Stimulated activated naive CD8-positive, alpha-beta T cell treated with anti-CD3 and anti-CD28 coated beads, Interleukin-15, Interleukin-2, amounts not matched to agents 100 ng/mL and 50 ng/mL, for 24 hours (primary cell): ENCODE measurements around the gene ADGRB3.

Source experiments
- H3K27ac Mint-ChIP-seq: one replicate; pipeline ENCODE4 v1.8.0; 2021; ENCODE audit warnings: mild to moderate bottlenecking, mixed read lengths
- H3K27me3 Mint-ChIP-seq: one replicate; pipeline ENCODE4 v1.8.0; 2021; ENCODE audit warnings: mixed read lengths
- H3K36me3 Mint-ChIP-seq: one replicate; pipeline ENCODE4 v1.8.0; 2021; ENCODE audit warnings: low read depth, mixed read lengths
- H3K4me1 Mint-ChIP-seq: one replicate; pipeline ENCODE4 v1.8.0; 2021; ENCODE audit warnings: low read depth, mixed read lengths
- H3K4me3 Mint-ChIP-seq: one replicate; pipeline ENCODE4 v1.8.0; 2021; ENCODE audit warnings: mild to moderate bottlenecking, mixed read lengths
- H3K9me3 Mint-ChIP-seq: one replicate; pipeline ENCODE4 v1.8.0; 2021; ENCODE audit warnings: mixed read lengths

The ADGRB3 gene

DNA sequence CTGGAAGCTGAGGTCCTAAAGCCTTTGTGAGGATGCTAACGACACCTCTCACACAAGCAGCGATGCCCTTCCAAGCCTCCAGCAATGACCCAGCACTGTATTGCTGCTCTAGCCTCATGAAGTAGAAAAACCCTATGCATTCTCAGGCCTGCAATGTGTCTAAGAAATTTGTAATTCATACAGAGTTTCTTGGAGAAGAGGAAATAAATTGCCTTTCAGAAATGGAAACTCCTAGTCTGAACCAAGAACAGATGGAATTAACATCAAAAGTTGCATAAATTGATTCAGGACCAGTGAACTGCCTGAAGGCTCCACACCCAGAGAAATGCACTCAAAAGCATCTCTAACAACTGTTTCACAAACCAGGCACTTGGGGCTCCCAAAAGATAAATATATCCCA lies 353.6 kb downstream of the ADGRB3 start:
- no peaks in the 10 kb centered on the region for H3K4me1 Mint-ChIP-seq
- H3K27ac Mint-ChIP-seq = no peak overlapping the region
- H3K9me3 Mint-ChIP-seq = no peaks in the 10 kb centered on the region
- H3K4me3 Mint-ChIP-seq = no peak overlapping the region
- no peaks in the 10 kb centered on the region for H3K36me3 Mint-ChIP-seq
- no peaks in the 10 kb centered on the region for H3K27me3 Mint-ChIP-seq

DNA sequence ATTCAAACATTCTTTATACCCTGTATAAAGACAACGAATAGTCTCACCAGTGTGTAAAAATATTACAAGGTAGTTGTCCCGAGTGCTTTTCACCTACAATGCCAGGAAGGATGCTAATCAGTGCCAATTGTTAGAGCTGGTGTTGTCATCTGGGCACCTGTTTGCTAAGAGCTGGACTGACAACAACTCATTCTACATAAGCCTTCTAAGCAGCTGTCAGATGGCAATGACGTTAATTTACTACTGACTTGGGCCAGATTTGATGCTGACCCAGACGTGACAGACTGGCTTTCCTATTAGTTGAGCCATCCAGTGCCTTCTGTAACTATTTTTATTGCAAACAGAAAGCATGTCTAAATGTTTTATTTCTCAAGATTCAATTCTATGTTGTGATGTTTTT lies 355.2 kb downstream of the ADGRB3 start:
- Mint-ChIP-seq H3K4me3 (no peak overlapping the region), H3K36me3 (no peaks in the 10 kb centered on the region), H3K27ac (no peak overlapping the region), H3K9me3 (no peaks in the 10 kb centered on the region), H3K27me3 (no peaks in the 10 kb centered on the region), H3K4me1 (no peaks in the 10 kb centered on the region)

DNA sequence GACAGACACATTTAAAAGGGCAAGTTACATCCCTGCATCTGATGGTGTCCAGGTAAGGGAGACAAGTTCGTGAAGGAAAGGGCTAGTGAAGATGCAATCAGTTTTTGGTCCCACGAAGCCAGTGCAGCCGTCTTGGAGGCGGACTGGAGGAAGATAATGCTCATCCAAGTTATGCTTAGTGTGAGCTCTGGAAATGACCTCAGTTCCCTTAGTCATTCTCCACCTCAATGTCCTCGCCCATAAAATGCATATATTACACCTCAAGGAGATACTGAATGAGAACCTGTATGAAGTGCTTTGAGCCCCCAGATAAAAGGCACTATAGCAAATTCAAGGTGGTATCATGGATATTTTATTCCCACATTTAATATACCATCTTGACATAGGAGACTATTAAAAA lies 358.8 kb downstream of the ADGRB3 start:
- no peaks in the 10 kb centered on the region for H3K4me1 Mint-ChIP-seq
- H3K9me3 Mint-ChIP-seq = no peaks in the 10 kb centered on the region
- no peak overlapping the region for H3K4me3 Mint-ChIP-seq
- no peaks in the 10 kb centered on the region for H3K27me3 Mint-ChIP-seq
- H3K27ac Mint-ChIP-seq = no peak overlapping the region
- H3K36me3 Mint-ChIP-seq = no peaks in the 10 kb centered on the region

DNA sequence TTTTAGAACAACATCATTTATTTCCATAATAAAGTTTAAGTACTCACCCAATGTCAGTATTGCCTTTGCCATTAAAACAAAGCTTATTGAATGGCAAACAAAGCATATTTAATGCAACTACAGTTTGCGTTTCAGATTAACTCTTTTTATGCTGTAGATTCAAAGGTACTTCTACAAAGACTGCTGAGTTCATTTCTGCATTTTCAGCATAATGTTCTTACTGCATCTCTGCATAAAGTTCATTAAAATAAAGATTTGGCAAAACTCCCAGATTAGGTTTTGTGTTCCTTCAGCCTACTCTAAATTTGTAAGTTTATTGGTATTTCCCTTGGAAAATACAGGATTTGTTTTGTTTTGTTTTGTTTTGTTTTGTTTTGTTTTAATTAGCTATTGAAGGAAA lies 359.4 kb downstream of the ADGRB3 start:
- H3K36me3 Mint-ChIP-seq = no peaks in the 10 kb centered on the region
- H3K27me3 Mint-ChIP-seq = no peaks in the 10 kb centered on the region
- H3K27ac Mint-ChIP-seq = no peak overlapping the region
- H3K4me1 Mint-ChIP-seq = no peaks in the 10 kb centered on the region
- H3K4me3 Mint-ChIP-seq = no peak overlapping the region
- H3K9me3 Mint-ChIP-seq = no peaks in the 10 kb centered on the region

DNA sequence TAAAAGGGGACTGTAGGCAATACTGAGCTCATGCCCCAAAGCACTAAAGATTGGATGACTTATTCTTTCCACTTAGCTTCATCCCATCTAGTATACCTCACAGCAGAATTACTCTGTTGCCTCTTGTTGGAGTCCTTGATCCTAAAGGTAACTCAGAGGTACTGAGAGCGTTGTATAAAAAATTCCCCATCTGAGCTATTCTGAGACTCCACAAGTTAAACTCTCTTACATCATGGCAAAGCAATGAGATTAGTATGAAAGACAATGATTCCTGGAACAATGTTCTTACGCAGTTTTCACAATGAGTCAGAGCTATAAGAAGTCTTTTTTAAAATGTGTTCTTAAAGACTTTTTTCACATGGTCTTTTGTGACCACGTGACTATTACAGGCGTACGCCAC lies 370.1 kb downstream of the ADGRB3 start:
- Mint-ChIP-seq H3K4me1 (no peaks in the 10 kb centered on the region), H3K27me3 (no peaks in the 10 kb centered on the region), H3K4me3 (no peak overlapping the region), H3K27ac (no peak overlapping the region), H3K9me3 (peaks cover 6% of the 10 kb centered on the region), H3K36me3 (no peaks in the 10 kb centered on the region)

DNA sequence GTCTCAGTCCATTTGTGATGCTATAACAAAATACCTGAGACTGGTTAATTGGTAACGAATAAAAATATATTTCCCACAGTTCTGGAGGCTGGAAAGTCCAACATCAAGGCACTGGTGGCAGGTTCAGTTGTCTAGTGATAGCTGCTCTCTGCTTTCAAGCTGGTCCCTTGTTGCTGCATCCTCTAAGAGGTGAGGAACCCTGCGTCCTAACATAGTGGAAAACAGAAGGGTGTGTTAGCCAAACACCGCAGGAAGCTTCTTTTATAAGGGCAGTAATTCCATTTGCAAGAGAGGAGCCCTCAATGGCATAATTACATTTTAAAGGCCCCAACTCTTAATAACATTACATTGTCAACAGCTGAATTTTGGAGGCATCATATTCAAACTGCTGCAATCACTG lies 372.7 kb downstream of the ADGRB3 start:
- Mint-ChIP-seq H3K36me3 (no peaks in the 10 kb centered on the region), H3K4me1 (no peaks in the 10 kb centered on the region), H3K27ac (no peak overlapping the region), H3K9me3 (peaks cover 6% of the 10 kb centered on the region), H3K4me3 (no peak overlapping the region), H3K27me3 (no peaks in the 10 kb centered on the region)

GRCh38 chr6:69012211-69012610 lies 377.1 kb downstream of the ADGRB3 start:
- Mint-ChIP-seq H3K27me3 (no peaks in the 10 kb centered on the region), H3K4me3 (no peak overlapping the region), H3K27ac (no peak overlapping the region), H3K4me1 (no peaks in the 10 kb centered on the region), H3K9me3 (peaks cover 4% of the 10 kb centered on the region), H3K36me3 (no peaks in the 10 kb centered on the region)

- Mint-ChIP-seq H3K9me3 (no peaks in the 10 kb centered on the region), H3K36me3 (no peaks in the 10 kb centered on the region), H3K27ac (no peak overlapping the region), H3K4me1 (no peaks in the 10 kb centered on the region), H3K4me3 (no peak overlapping the region), H3K27me3 (no peaks in the 10 kb centered on the region)
Observed at GRCh38 chr6:69012876-69013275, 377.8 kb downstream of the ADGRB3 start.

- H3K27ac Mint-ChIP-seq = no peak overlapping the region
- H3K27me3 Mint-ChIP-seq = no peaks in the 10 kb centered on the region
- no peaks in the 10 kb centered on the region for H3K36me3 Mint-ChIP-seq
- no peaks in the 10 kb centered on the region for H3K4me1 Mint-ChIP-seq
- no peak overlapping the region for H3K4me3 Mint-ChIP-seq
- no peaks in the 10 kb centered on the region for H3K9me3 Mint-ChIP-seq
Observed at GRCh38 chr6:69018906-69019305, 383.8 kb downstream of the ADGRB3 start.

DNA sequence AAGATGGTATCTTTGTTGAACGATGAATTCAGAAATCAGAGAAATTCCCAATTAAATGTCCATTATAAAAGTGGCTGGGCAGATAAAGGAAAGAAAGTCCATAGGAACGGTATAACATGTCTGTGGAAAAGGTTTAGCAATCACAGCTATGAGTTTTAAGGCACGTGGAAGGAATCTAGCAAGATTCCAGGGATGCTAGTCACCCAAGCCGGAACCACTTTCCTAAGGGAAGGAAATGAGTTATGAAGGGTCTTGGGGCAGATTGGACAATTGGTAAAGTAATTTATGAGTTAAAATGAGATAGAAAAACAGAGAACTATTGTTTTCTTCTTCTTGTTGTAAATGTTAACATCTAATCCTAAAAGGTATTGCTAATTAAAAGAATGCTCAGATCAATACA lies 384.8 kb downstream of the ADGRB3 start:
- H3K36me3 Mint-ChIP-seq = no peaks in the 10 kb centered on the region
- no peaks in the 10 kb centered on the region for H3K4me1 Mint-ChIP-seq
- no peaks in the 10 kb centered on the region for H3K9me3 Mint-ChIP-seq
- no peaks in the 10 kb centered on the region for H3K27me3 Mint-ChIP-seq
- H3K4me3 Mint-ChIP-seq = no peak overlapping the region
- no peak overlapping the region for H3K27ac Mint-ChIP-seq

DNA sequence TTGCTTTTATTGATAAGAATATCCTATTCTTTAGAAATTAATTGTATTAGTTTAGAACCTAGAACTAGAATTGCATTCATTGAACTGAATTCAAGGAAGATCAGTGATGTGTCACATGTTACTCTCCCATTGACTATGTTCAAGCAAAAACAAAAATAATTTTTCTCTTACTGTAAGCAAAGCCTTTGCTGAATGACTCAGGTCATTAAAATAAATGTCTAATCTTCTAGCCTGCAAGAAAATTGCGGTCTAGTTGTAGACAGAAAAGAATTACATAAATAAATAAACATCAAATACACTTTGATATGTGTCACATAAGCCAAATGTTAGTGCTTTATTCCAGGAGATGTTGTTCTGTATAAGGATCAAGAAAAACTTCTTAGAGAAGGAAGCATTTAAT lies 387.9 kb downstream of the ADGRB3 start:
- Mint-ChIP-seq H3K36me3 (no peaks in the 10 kb centered on the region), H3K27me3 (no peaks in the 10 kb centered on the region), H3K9me3 (peaks cover 5% of the 10 kb centered on the region), H3K4me1 (no peaks in the 10 kb centered on the region), H3K4me3 (no peak overlapping the region), H3K27ac (no peak overlapping the region)

DNA sequence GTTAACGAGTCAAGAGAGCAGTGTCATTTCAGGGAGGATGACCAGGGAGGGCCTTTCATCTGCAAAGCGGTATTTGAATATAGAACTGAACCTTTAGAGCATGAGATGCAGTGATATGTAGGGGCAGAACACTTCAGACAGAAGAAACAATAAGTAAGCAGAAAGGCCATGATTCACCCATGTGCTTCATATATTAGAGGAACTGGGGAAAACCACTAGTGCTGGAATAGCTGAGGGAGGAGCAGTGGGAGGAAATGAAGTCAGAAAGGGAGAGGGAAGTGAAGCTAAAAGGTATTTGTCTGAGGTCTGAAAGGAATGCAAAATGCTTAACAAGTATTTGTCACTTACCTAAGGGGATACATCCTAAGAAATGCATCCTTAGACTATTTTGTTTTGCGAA lies 391.2 kb downstream of the ADGRB3 start:
- H3K9me3 Mint-ChIP-seq = peaks cover 5% of the 10 kb centered on the region
- no peaks in the 10 kb centered on the region for H3K27me3 Mint-ChIP-seq
- no peak overlapping the region for H3K27ac Mint-ChIP-seq
- no peak overlapping the region for H3K4me3 Mint-ChIP-seq
- no peaks in the 10 kb centered on the region for H3K4me1 Mint-ChIP-seq
- H3K36me3 Mint-ChIP-seq = no peaks in the 10 kb centered on the region

DNA sequence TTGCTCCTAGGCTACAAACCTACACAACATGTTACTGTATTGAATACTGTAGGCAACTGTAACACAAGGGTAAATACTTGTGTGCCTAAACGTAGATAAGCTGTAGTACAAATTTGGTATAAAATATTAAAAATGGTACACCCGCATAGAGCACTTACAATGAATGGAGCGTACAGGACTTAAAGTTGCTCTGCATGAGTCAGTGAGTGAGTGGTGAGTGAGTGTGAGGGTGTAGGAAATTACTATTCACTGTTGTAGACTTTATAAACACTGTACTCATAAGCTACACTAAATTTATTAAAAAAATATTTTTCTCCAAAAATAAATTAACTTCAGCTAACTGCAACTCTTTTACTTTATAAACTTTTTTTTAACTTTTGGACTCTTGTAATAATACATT lies 391.6 kb downstream of the ADGRB3 start:
- no peaks in the 10 kb centered on the region for H3K4me1 Mint-ChIP-seq
- H3K27ac Mint-ChIP-seq = no peak overlapping the region
- H3K4me3 Mint-ChIP-seq = no peak overlapping the region
- no peaks in the 10 kb centered on the region for H3K36me3 Mint-ChIP-seq
- H3K27me3 Mint-ChIP-seq = no peaks in the 10 kb centered on the region
- H3K9me3 Mint-ChIP-seq = peaks cover 5% of the 10 kb centered on the region

DNA sequence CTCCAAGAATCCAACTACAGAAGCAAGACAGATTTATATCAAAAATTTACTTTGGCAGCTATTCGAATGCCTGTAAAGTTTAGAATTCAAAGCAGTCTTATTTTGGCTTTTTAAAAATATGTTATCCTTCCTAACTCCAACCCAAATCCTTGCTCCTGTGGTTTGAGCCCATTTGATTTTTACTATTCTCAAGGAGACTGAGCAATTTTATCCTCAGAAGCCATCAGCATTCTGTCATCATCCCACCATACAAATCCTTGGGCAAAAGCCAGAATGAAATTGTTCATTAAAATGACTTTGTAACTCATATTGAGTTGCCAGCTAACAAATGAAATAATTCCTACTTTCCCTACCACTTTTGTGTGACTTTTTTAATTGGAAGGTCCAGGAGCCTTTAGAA lies 392.8 kb downstream of the ADGRB3 start:
- H3K27me3 Mint-ChIP-seq = no peaks in the 10 kb centered on the region
- no peak overlapping the region for H3K27ac Mint-ChIP-seq
- H3K9me3 Mint-ChIP-seq = peaks cover 5% of the 10 kb centered on the region
- no peaks in the 10 kb centered on the region for H3K36me3 Mint-ChIP-seq
- H3K4me1 Mint-ChIP-seq = no peaks in the 10 kb centered on the region
- no peak overlapping the region for H3K4me3 Mint-ChIP-seq

DNA sequence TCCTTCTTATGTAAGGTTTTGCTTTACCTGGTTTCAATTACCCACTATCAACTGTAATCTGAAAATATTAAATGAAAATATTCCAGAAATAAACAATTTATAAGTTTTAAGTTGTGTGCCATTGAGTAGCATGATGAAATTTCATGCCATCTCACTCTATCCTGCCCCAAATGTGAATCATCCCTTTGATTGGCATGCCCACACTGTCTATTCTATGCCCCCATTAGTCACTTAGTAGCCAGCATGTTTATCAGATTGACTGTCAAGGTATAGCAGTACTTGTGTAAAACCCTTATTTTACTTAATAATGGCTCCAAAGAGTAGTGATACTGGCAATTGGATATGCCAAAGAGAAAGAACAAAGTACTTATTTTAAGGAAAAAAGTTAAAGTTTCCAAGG lies 403.8 kb downstream of the ADGRB3 start:
- H3K27ac Mint-ChIP-seq = no peak overlapping the region
- H3K4me1 Mint-ChIP-seq = no peaks in the 10 kb centered on the region
- no peak overlapping the region for H3K4me3 Mint-ChIP-seq
- H3K36me3 Mint-ChIP-seq = no peaks in the 10 kb centered on the region
- H3K9me3 Mint-ChIP-seq = peaks cover 8% of the 10 kb centered on the region
- H3K27me3 Mint-ChIP-seq = no peaks in the 10 kb centered on the region

DNA sequence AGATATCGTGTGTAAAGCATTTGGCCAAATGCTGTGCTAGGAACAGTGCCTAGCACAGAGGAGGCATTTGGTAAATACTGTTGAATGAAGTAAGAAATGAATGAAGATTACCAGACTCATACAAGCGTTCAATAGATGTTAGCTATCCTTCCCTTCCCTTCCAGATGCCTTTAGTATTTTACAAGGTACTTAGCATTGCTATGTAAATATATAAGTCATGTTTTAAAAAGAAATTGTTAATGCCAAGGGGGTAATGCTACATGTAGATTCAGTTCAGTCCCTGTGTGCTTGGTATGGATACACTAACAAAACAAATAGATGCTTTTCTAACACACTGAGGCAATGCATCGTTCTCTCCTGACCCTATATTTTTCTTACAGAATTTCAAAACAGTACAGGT lies 407.2 kb downstream of the ADGRB3 start:
- no peaks in the 10 kb centered on the region for H3K4me1 Mint-ChIP-seq
- no peak overlapping the region for H3K4me3 Mint-ChIP-seq
- no peaks in the 10 kb centered on the region for H3K36me3 Mint-ChIP-seq
- H3K9me3 Mint-ChIP-seq = peaks cover 7% of the 10 kb centered on the region
- no peaks in the 10 kb centered on the region for H3K27me3 Mint-ChIP-seq
- H3K27ac Mint-ChIP-seq = no peak overlapping the region

- H3K4me1 Mint-ChIP-seq = no peaks in the 10 kb centered on the region
Observed at GRCh38 chr6:69044534-69044933, 409.5 kb downstream of the ADGRB3 start.

More at GRCh38 chr6:69044534-69044933, 409.5 kb downstream of the ADGRB3 start:
- Mint-ChIP-seq H3K27ac (no peak overlapping the region), H3K9me3 (peaks cover 7% of the 10 kb centered on the region), H3K4me3 (no peak overlapping the region), H3K36me3 (no peaks in the 10 kb centered on the region), H3K27me3 (no peaks in the 10 kb centered on the region)
